Daoy (cell line): ENCODE results near the gene TAL1. TPM values are rescaled to one million over a fixed set of nuclear protein-coding genes. Genes with fewer than 3 reads are reported as not detected.
A peak's percentile ranks its signal among the peaks of the same experiment; 100 is the strongest.

ENCODE experiments used
- DNase-seq: peaks from one replicate; pipeline ENCODE4 v3.0.0-alpha.2; 2015; ENCODE audit warnings: low read depth
- total RNA-seq: library from RNA; depleted of rRNA; stranded (reverse); fragments of >200 nt; shearing (Covaris generic); gene quantifications from 2 replicates; pipeline ENCODE4 v1.2.3, GENCODE V29; 2014

The TAL1 gene
- total RNA-seq, 1 experiment from 2014 or later, result 0.23 TPM

- DNase-seq, result no peak
Observed at GRCh38 chr1:47229886-47230691, 1.9 kb downstream of the TAL1 start.

GRCh38 chr1:47229031-47229885 is 2.8 kb downstream of the TAL1 start:
- DNase-seq, result no peak

GRCh38 chr1:47228644-47229030 is 3.4 kb downstream of the TAL1 start:
- no peak for DNase-seq

GRCh38 chr1:47227341-47228232 is 4.4 kb downstream of the TAL1 start:
- no peak for DNase-seq

- no peak for DNase-seq
Observed at GRCh38 chr1:47226839-47227215, 5.2 kb downstream of the TAL1 start.

GRCh38 chr1:47226121-47226838 is 5.7 kb downstream of the TAL1 start:
- no peak for DNase-seq

GRCh38 chr1:47225430-47226100 is 6.5 kb downstream of the TAL1 start:
- DNase-seq, result peak; percentile 22

GRCh38 chr1:47224676-47225399 is 7.2 kb downstream of the TAL1 start:
- DNase-seq, result no peak

- no peak for DNase-seq
Observed at GRCh38 chr1:47223921-47224675, 7.9 kb downstream of the TAL1 start.

GRCh38 chr1:47223174-47223920 is 8.7 kb downstream of the TAL1 start:
- DNase-seq, result no peak

GRCh38 chr1:47222476-47222875 is 9.5 kb downstream of the TAL1 start:
- DNase-seq, result no peak

GRCh38 chr1:47219590-47220220 is 12.3 kb downstream of the TAL1 start:
- DNase-seq, result no peak

GRCh38 chr1:47219001-47219400 is 13.0 kb downstream of the TAL1 start:
- no peak for DNase-seq

GRCh38 chr1:47216278-47217059 is 15.6 kb downstream of the TAL1 start:
- no peak for DNase-seq

- DNase-seq, result no peak
Observed at GRCh38 chr1:47215713-47216112, 16.3 kb downstream of the TAL1 start.

GRCh38 chr1:47214549-47214948 is 17.5 kb downstream of the TAL1 start:
- no peak for DNase-seq

GRCh38 chr1:47213230-47213963 is 18.6 kb downstream of the TAL1 start:
- DNase-seq, result no peak
